Measurements from ENCODE around the gene PRR35.
A peak's percentile ranks its signal among the peaks of the same experiment; 100 is the strongest.

Gene PRR35

GRCh38 chr16:560204-560700 is at the start of gene PRR35:
Gene PRR35 (plus strand): TSS chr16:560394. CDS start chr16:563295, 2,901 bp downstream.
- no peak for DNase-seq

GRCh38 chr16:512802-513201 is 47.4 kb upstream of the PRR35 start:
- no peak for DNase-seq

GRCh38 chr16:513950-514349 is 46.2 kb upstream of the PRR35 start:
- no peak for DNase-seq

DNA sequence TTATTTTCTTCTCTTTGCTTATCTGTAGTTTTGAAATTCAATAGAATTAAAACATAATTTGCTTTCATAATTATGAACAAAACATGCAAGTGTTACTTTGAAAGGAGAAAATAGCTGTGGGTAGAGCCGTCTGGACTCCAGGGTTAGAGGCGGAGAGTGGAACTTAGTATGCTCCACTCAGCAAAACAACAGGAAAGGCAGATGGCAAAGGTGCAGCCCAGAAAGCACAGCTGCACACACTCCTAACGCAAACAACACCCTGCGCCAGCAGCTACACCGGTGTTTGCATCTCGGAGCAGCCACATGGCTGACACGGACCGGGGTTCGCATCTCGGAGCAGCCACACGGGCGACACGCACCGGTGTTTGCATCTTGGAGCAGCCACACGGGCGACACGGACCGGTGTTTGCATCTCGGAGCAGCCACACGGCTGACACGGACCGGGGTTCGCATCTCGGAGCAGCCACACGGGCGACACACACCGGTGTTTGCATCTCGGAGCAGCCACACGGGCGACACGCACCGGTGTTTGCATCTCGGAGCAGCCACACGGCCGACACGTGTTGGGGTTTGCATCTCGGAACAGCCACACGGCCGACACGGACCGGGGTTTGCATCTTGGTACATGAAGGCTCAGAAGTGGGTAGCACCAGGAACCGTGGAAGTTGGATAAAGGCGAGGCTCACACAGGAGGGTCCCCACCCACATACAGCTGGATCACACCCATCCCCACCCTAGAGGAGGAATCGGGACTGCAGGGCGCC is 44.8 kb upstream of the PRR35 start:
- no peak for DNase-seq

- no peak for DNase-seq
Observed at GRCh38 chr16:515939-516226, 44.3 kb upstream of the PRR35 start.

DNA sequence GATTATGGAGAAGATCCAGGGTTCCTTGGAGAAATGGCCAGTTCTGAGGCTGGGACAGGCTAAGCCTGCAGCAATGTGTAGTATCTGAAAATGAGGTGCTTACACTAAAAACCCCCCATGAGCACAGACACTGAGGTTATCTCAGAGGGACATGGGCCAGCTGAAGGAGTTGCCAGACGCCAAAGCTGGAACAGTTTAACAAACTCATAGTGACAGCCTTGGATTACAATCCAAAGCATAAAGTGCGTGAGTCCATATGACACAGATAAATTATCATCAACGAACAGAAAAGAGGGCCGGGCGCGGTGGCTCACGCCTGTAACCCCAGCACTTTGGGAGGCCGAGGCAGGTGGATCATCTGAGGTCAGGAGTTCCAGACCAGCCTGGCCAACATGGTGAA is 43.9 kb upstream of the PRR35 start:
- DNase-seq: no peak

DNA sequence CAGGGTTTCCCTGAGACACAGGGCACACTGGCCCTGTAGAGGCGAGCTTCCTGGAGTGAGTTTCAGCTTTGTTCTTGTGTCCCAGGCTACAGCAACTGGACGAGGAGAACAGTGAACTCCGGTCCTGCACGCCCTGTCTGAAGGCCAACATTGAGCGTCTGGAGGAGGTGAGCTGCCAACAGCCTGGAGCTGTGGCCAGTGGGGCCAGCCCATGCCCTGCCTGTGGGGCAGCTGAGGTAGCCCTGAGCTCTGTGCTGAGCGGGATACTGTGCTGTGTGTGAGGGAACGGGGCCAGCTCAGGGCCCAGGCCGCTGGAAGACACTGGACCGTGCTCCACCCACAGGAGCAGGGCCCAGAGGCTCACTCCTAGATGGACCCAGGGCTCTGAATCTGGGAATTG is 41.3 kb upstream of the PRR35 start:
- DNase-seq: no peak

- no peak for DNase-seq
Observed at GRCh38 chr16:519425-519824, 40.8 kb upstream of the PRR35 start.

DNA sequence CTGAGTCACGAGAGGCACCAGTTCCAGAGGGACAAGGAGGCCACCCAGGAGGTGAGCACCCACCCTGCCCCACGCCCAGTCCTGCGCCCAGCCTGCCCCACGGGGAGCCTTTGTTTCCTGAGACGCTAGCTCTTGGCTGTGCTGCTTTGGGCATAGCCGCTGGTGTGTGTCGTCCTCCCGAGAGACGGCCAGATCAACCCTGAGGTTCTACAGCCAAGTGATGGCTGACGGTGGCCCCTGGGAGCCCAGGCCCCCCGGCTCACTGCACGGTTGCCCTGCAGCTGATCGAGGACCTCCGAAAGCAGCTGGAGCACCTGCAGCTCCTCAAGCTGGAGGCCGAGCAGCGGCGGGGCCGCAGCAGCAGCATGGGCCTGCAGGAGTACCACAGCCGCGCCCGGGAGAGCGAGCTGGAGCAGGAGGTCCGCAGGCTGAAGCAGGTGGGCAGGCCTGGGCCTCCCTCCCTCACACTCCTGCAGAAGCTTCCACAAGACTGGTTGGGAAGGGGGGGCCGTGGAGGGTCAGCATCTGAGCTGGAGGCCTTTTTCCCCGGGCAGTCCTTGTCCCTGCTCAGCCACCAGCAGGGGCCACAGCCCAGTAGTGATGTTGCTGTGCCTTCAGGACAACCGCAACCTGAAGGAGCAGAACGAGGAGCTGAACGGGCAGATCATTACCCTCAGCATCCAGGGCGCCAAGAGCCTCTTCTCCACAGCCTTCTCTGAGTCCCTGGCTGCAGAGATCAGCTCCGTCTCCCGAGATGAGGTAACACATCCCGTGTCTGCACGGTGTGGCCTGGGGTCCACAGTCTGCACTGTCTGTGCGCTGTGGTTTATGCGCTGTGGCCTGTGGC is 40.1 kb upstream of the PRR35 start:
- no peak for DNase-seq

DNA sequence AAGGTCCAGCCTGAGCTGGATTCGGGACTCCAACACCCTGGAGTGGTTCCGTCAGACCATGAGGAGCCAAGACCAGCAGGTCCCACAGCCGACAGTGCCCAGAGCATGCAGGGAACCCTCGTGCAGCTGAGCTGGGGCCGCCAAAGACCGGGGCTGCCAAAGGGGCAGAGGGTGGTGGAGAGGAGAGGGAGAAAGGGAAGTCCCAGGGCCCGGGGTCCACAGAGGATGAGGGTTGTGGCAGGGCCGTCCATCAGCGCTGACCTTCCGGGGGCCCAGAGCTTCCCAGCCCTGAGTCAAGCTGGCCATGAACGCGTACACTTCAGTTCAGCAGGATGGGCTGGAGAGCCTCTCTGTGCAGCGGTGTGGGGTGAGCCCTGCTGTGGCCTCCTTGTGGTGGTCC is 39.3 kb upstream of the PRR35 start:
- DNase-seq: no peak

- DNase-seq: no peak
Observed at GRCh38 chr16:521381-522210, 38.6 kb upstream of the PRR35 start.

- no peak for DNase-seq
Observed at GRCh38 chr16:522320-523096, 37.7 kb upstream of the PRR35 start.

DNA sequence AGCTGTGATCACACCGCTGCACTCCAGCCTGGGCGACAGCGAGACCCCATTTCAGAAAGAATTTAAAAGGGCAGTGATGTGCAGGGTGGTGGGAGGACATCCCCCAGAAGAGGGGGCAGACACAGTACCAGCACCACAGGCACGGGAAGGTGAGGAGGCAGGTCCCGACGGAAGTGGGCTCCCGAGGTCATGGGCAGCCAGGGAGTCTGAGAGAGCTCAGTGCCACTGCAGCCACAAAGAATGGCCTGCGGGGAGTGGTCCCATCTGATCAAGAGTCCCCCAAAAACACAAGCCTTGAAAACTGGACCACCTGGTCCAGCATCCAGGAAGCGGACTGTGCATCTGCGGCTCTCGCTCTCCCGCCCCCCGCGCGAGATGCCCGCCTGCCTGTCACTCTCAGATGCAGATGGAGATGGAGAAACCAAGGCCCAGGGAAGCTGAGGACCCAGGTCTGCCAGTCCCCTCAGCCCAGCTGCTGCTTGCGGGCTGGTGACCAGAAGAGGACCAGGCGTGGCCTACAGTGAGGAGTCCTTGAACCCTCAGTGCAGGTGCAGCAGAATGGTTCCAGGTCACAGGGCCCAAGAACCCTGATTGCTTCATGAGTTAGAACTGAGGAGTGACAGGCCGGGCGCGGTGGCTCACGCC is 37.0 kb upstream of the PRR35 start:
- no peak for DNase-seq

- DNase-seq: no peak
Observed at GRCh38 chr16:524274-525040, 35.7 kb upstream of the PRR35 start.

- no peak for DNase-seq
Observed at GRCh38 chr16:525123-525519, 35.1 kb upstream of the PRR35 start.

DNA sequence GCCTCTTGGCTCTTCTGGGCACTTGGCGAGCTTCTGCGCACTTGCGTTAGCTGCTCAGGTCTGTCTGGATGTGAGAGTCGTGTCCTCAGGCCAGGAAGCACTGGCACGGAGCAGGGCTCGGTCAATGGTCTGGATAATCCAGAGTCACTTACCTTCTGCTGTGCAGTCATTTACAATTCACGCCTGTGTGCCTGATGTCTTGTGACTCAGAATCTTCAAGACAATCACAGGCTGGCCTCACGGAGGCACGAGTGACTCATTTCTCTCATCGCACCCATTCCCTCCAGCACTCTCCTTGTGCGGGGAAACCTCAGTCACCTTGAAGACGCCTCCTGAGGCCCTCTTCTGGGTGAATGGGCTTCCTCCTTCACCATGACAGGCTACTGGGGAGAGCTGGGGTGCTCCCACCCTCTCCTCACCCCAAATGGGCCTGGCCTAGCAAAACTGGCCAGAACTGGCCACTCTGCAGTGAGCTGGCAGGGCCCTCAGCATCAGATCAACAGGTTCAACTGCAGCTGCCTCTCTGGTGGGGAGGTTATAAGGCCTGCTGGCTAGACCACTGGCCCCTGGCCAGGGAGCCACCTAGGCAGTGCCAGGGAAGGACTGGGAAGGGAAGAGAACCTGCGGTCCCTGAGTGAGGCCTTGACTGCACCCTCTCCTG is 34.5 kb upstream of the PRR35 start:
- peak; percentile 78 for DNase-seq

DNA sequence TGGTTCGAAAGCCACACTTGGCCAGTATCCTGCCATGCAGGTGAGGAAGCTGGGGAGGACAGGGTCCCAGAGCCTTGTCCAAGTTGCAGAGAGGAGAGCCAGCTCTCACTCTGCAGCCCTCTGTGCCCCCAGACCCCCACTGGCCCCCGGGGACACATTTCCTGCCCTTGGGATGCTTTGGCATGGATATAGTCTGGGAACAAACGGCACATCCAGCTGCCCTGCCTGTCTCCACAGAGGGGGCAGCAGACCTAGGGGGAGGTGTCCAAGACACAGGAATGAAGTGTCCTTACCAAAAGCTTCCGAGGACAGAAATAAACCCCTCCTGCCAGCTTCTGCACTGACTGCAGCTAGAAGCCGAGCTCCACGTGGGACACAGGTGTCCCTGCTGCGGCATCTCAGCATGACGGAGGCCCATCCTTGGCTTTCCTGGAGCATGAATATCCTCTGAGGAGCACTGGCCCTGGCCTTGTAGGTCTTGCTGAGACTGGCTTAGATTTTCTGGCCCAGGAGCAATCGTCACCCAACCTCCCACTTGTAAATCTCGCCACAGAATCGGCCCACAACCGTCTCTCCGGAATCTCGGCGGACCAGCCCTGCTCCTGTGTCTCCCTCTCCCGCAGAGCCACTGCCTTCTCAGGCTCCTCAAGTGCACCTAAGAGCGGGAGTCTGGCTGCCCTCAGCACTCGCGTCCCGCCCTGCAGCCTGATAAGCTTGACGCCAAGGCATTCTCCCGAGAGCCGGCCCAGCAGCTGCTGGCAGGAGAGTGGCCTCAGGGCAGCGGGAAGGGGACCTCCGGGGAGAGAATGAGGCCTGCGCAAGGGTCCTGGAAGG is 33.8 kb upstream of the PRR35 start:
- peak; percentile 14 for DNase-seq

GRCh38 chr16:527015-527903 is 32.9 kb upstream of the PRR35 start, which contains the start of gene CAPN15:
Gene CAPN15 (plus strand): TSS chr16:527712. CDS start chr16:546839, 19,127 bp downstream.
- DNase-seq: peak; percentile 83

Data from fibroblast of skin of right quadriceps (primary cell).